A673 (cell line): ENCODE measurements around the gene MFNG. TPM values are rescaled to one million over a fixed set of nuclear protein-coding genes. Genes with fewer than 3 reads are reported as not detected.

Source experiments
- BruUV-seq: library from RNA; stranded (reverse); fragments of 400-500 nt; replicated peaks from 2 replicates; lab custom pipeline; 2021; lab: Mats Ljungman, UMichigan
- CTCF ChIA-PET: fragments of 300-600 bp; sonication (Branson Sonifier 250); formaldehyde crosslinking; loops from one replicate; lab custom pipeline; 2022; ENCODE audit warnings: antibody characterized with exemption; lab: Charles Lee
- POLR2A ChIA-PET: fragments of 300-600 bp; sonication (Branson Sonifier 250); formaldehyde crosslinking; loops from one replicate; lab custom pipeline; 2022; ENCODE audit warnings: antibody characterized with exemption; ENCODE audit not compliant: low non-redundant PET; lab: Charles Lee
- DNase-seq: peaks from one replicate; pipeline ENCODE4 v3.0.0-alpha.2; 2015; ENCODE audit warnings: low spot score
- H3K27ac ChIP-seq: fragments of 200-600 bp; sonication (generic); 2 replicates; pipeline ENCODE4 v1.5.1; 2016; ENCODE audit warnings: mixed run types, low read depth, mild to moderate bottlenecking, mixed read lengths, antibody characterized with exemption, low read length; ENCODE audit not compliant: poor library complexity, severe bottlenecking
- H3K27me3 ChIP-seq: fragments of 200-600 bp; sonication (generic); replicated peaks from 2 replicates; pipeline ENCODE4 v1.6.1; 2017; ENCODE audit warnings: mixed run types, low read depth, mild to moderate bottlenecking, mixed read lengths, antibody characterized with exemption, low read length; ENCODE audit not compliant: insufficient read depth, poor library complexity
- H3K36me3 ChIP-seq: fragments of 200-600 bp; sonication (generic); 2 replicates; pipeline ENCODE4 v1.6.1; 2016; ENCODE audit warnings: mixed run types, mild to moderate bottlenecking, mixed read lengths, antibody characterized with exemption, low read length; ENCODE audit not compliant: insufficient read depth, poor library complexity, severe bottlenecking
- H3K4me1 ChIP-seq: fragments of 200-600 bp; sonication (generic); 2 replicates; pipeline ENCODE4 v1.6.1; 2017; ENCODE audit warnings: mixed run types, mild to moderate bottlenecking, mixed read lengths, antibody characterized with exemption, low read length; ENCODE audit not compliant: insufficient read depth, poor library complexity, severe bottlenecking
- H3K4me3 ChIP-seq: fragments of 200-600 bp; sonication (generic); 2 replicates; pipeline ENCODE4 v1.5.1; 2016; ENCODE audit warnings: low read depth, mixed run types, mild to moderate bottlenecking, mixed read lengths, low read length; ENCODE audit not compliant: poor library complexity, severe bottlenecking
- H3K9me3 ChIP-seq: fragments of 200-600 bp; sonication (generic); 2 replicates; pipeline ENCODE4 v1.6.1; 2016; ENCODE audit warnings: mixed run types, low read depth, mild to moderate bottlenecking, mixed read lengths, antibody characterized with exemption, low read length; ENCODE audit not compliant: poor library complexity, severe bottlenecking
- CTCF ChIP-seq: fragments of 300-800, 200-600 bp; sonication (generic); conservative IDR thresholded peaks from 2 replicates; pipeline ENCODE4 v1.5.1; 2017; ENCODE audit warnings: low read depth, mild to moderate bottlenecking, antibody characterized with exemption, low read length, moderate library complexity, mixed read lengths
- EZH2 ChIP-seq: fragments of 200-600 bp; sonication (generic); IDR thresholded peaks from 2 replicates; pipeline ENCODE4 v1.6.1; 2017; ENCODE audit warnings: borderline replicate concordance, low read depth, mild to moderate bottlenecking, mixed read lengths, antibody characterized with exemption, low read length; ENCODE audit not compliant: poor library complexity, severe bottlenecking
- intact Hi-C: fragments of 100-400 bp; cut with micrococcal nuclease; formaldehyde crosslinking; loops from one replicate; pipeline ENCODE4 v1.10.0; 2022; ENCODE audit not compliant: unreplicated experiment
- total RNA-seq: library from RNA; stranded (reverse); gene quantifications from 2 replicates; pipeline ENCODE4 v1.2.3, GENCODE V29; 2021

The MFNG gene
- total RNA-seq, 1 experiment from 2014 or later: not detected

GRCh38 chr22:37473437-37473946, 12.7 kb downstream of the MFNG start:
- TF ChIP-seq EZH2: no peak
- no peak for TF ChIP-seq CTCF
- Histone ChIP-seq H3K4me1 (no peaks in the 10 kb centered on the region), H3K9me3 (no peaks in the 10 kb centered on the region), H3K36me3 (no peaks in the 10 kb centered on the region), H3K27me3 (no peaks in the 10 kb centered on the region), H3K27ac (no peak overlapping the region), H3K4me3 (no peak overlapping the region)
- ChIA-PET POLR2A (no interaction called here), CTCF (interaction anchor here (1.3 kb wide), 1 partner anchor 119 kb away, joined by 4 read pairs; no protein-coding TSS in a partner anchor)
- BruUV-seq: no TSS peak
- intact Hi-C loops: no loop called here
- DNase-seq: no peak

- peak; percentile 42 for DNase-seq
- intact Hi-C loops: no loop called here
- TF ChIP-seq CTCF (peak; percentile 65), EZH2 (no peak)
- CTCF ChIA-PET: interaction anchor here (0.6 to 1.3 kb wide), 6 partner anchors 14 to 674 kb away, joined by 3 to 11 read pairs (median 3); no protein-coding TSS in a partner anchor
- Histone ChIP-seq H3K27me3 (no peaks in the 10 kb centered on the region), H3K9me3 (no peaks in the 10 kb centered on the region), H3K4me3 (no peak overlapping the region), H3K27ac (no peak overlapping the region), H3K36me3 (no peaks in the 10 kb centered on the region), H3K4me1 (no peaks in the 10 kb centered on the region)
- no TSS peak for BruUV-seq
- POLR2A ChIA-PET: no interaction called here
Observed at GRCh38 chr22:37472418-37473006, 13.7 kb downstream of the MFNG start.

DNA sequence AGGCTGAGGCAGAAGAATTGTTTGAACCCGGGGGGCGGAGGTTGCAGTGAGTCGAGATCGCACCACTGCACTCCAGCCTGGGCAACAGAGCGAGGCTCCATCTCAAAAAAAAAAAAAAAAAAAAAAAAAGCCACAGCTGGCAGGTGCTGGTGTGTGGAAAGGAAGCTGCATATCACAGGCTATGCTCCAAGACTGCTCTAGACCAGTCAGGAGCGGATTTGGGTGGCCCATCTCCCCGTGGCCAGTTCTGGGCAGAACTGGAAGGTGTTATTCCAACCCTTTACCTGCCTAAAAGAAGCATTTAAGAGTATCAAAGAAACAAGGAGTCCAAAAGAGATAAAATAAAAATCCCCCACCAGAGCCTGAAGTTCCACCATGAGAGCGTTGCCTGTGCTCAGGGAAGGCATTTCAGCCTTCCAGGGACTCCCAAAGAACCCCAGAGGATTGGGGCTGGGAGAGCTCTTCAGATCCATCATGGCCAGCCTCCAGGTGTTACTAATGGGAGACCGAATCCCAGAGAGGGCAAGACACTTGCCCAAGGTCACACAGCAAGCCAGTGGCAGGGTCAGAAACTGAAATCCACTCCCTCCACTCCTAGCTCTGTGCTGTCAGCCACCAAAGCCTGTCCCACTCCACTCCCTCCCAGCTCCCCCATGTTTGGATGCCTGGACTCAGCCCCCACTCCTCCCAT, 14.3 kb downstream of the MFNG start:
- Histone ChIP-seq H3K9me3 (no peaks in the 10 kb centered on the region), H3K27me3 (no peaks in the 10 kb centered on the region), H3K4me3 (no peak overlapping the region), H3K27ac (no peak overlapping the region), H3K36me3 (no peaks in the 10 kb centered on the region), H3K4me1 (no peaks in the 10 kb centered on the region)
- DNase-seq: no peak
- intact Hi-C loops: no loop called here
- no TSS peak for BruUV-seq
- ChIA-PET POLR2A (no interaction called here), CTCF (interaction anchor here (0.5 to 1.1 kb wide), 3 partner anchors 22 to 646 kb away, joined by 3 to 11 read pairs (median 3); no protein-coding TSS in a partner anchor)
- TF ChIP-seq CTCF: no peak
- no peak for TF ChIP-seq EZH2
